GM23248 (cell line): Measurements from ENCODE around the gene RYR3.

Source experiments
- EZH2 ChIP-seq: fragments of 200-600 bp; sonication (generic); IDR thresholded peaks from 2 replicates; pipeline ENCODE4 v1.6.1; 2018; ENCODE audit warnings: antibody characterized with exemption, mild to moderate bottlenecking; ENCODE audit not compliant: insufficient read depth, poor library complexity, severe bottlenecking
- EZH2phosphoT487 ChIP-seq: fragments of 200-600 bp; sonication (generic); IDR thresholded peaks from 2 replicates; pipeline ENCODE4 v1.6.1; 2018; ENCODE audit warnings: antibody characterized with exemption, moderate library complexity, mild to moderate bottlenecking, low read depth; ENCODE audit not compliant: insufficient read depth

DNA sequence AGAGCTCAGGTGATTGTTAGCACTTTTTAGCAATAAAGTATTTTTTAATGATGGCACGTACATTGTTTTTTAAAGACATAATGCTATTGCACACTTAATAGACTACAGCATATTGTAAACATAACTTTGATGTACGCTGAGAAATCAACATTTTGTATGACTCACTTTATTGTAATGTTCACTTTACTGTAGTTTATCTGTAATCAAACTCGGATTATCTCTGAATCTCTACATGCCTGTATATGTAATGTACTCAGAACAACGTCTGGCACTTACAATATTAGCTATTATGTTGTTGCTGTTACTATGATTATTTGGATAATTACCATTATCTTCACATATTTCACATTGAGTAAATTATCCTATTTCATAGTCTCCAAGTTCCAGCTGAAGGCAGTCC is 519.6 kb downstream of the RYR3 start:
- TF ChIP-seq EZH2 (no peak), EZH2phosphoT487 (no peak)
